ENCODE data around the gene SRSF4. TPM values are rescaled to one million over a fixed set of nuclear protein-coding genes. Genes with fewer than 3 reads are reported as not detected.

SRSF4 gene
- total RNA-seq, 1 donor from 2014 or later: 52.6 TPM

GRCh38 chr1:29123887-29124365, 57.8 kb downstream of the SRSF4 start, which contains the start of gene TMEM200B:
TSS of gene TMEM200B (minus strand) at chr1:29123903. CDS start at chr1:29121828, 2,075 bp downstream.
- no peaks in the 10 kb centered on the region for H3K9me3 Mint-ChIP-seq (ENCODE audit: unreplicated experiment)
- peak within 1 kb of the TSS; percentile 87 for H3K27ac ChIP-seq (ENCODE audit: low read depth, low read length)
- FAIRE-seq: no peak
- H3K4me3 ChIP-seq (ENCODE audit: insufficient read depth, low read depth, low read length): peak within 1 kb of the TSS; percentile 71
- peaks cover 22% of the 10 kb centered on the region for H3K4me1 ChIP-seq (ENCODE audit: insufficient read depth, low read length)
- H3K36me3 ChIP-seq (ENCODE audit: insufficient read depth, low read length): no peaks in the 10 kb centered on the region
- H3K27me3 Mint-ChIP-seq (ENCODE audit: low read depth, unreplicated experiment): peaks cover 4% of the 10 kb centered on the region
- no peaks in the 10 kb centered on the region for H3K9me3 ChIP-seq (ENCODE audit: insufficient read depth, low read depth, low read length)
- TF ChIP-seq EZH2 (IDR thresholded peaks at IDR 0.05; ENCODE audit: insufficient read depth, low read length): peak; percentile 8
- TF ChIP-seq, protein P1, sequence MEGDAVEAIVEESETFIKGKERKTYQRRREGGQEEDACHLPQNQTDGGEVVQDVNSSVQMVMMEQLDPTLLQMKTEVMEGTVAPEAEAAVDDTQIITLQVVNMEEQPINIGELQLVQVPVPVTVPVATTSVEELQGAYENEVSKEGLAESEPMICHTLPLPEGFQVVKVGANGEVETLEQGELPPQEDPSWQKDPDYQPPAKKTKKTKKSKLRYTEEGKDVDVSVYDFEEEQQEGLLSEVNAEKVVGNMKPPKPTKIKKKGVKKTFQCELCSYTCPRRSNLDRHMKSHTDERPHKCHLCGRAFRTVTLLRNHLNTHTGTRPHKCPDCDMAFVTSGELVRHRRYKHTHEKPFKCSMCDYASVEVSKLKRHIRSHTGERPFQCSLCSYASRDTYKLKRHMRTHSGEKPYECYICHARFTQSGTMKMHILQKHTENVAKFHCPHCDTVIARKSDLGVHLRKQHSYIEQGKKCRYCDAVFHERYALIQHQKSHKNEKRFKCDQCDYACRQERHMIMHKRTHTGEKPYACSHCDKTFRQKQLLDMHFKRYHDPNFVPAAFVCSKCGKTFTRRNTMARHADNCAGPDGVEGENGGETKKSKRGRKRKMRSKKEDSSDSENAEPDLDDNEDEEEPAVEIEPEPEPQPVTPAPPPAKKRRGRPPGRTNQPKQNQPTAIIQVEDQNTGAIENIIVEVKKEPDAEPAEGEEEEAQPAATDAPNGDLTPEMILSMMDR (IDR thresholded peaks at IDR 0.05; ENCODE audit: insufficient read depth, low read depth, low read length): no peak
- H3K4me3 Mint-ChIP-seq (ENCODE audit: unreplicated experiment): peak within 1 kb of the TSS; percentile 73
- H4K20me1 ChIP-seq (ENCODE audit: insufficient read depth, low read length): peaks cover 14% of the 10 kb centered on the region
- H3K9ac ChIP-seq (ENCODE audit: low read length): peak within 1 kb of the TSS; percentile 93
- no peak within 1 kb of the TSS for H3K27ac Mint-ChIP-seq (ENCODE audit: unreplicated experiment)
- no peaks in the 10 kb centered on the region for H3K36me3 Mint-ChIP-seq (ENCODE audit: low read depth, unreplicated experiment)
- peaks cover 4% of the 10 kb centered on the region for H3K27me3 ChIP-seq (ENCODE audit: insufficient read depth, low read length)
- no peaks in the 10 kb centered on the region for H3K79me2 ChIP-seq (ENCODE audit: insufficient read depth, low read length)
- DNase-seq (ENCODE audit: low read depth): no peak
- peak within 1 kb of the TSS; percentile 98 for H3K4me2 ChIP-seq (ENCODE audit: low read length)
- H2AFZ ChIP-seq (ENCODE audit: low read depth, low read length): peak within 1 kb of the TSS; percentile 93
- H3K4me1 Mint-ChIP-seq (ENCODE audit: low read depth, unreplicated experiment): no peaks in the 10 kb centered on the region

DNA sequence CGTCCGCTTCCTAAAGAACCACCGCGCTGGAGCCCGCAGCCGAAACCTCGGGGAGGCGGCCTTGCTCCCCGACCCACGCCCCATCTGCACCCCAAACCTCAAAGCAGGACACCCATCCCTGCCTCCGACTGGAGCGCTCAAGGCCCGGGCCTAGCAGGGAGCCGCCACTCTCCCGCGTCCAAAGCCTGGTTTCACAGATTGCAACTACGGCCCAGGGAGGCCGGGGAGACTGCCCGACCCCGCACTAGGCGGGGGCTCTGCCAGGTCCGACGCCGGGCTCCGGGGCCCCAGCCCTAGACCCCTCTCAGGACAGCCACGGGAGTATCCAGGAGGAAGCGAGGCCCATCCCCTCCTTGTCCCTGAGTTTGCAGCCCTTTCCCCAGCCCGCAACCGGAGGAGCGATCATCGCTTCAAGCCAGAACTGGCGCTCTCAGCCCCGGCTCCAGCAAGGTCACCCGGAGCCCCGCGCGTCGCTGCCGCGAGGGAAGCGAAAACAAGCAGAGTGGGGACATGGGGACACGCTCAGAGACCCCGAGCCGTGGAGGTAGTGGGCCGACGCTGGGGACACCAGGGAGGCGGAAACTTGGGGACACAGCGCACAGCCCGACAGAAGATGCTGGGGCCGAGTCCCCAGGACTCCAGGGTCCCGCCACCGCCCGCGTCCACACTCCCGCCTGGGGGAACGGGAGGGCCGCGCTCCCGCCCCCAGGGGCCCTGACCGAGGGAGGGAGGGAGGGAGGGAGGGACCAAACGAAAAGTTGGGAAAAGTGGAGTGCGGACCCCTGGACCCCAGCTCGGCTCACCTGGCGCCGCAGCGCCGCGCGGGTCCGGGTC, 58.4 kb downstream of the SRSF4 start:
- Histone ChIP-seq H3K79me2 (ENCODE audit: insufficient read depth, low read length) (no peaks in the 10 kb centered on the region), H3K4me3 (ENCODE audit: insufficient read depth, low read depth, low read length) (peak overlapping the region; percentile 57), H3K4me1 (ENCODE audit: insufficient read depth, low read length) (peaks cover 22% of the 10 kb centered on the region), H3K4me2 (ENCODE audit: low read length) (peak overlapping the region; percentile 98), H2AFZ (ENCODE audit: low read depth, low read length) (peak overlapping the region; percentile 84), H3K27me3 (ENCODE audit: insufficient read depth, low read length) (no peaks in the 10 kb centered on the region), H3K9ac (ENCODE audit: low read length) (peak overlapping the region; percentile 93), H3K27ac (ENCODE audit: low read depth, low read length) (peak overlapping the region; percentile 66), H3K9me3 (ENCODE audit: insufficient read depth, low read depth, low read length) (no peaks in the 10 kb centered on the region), H4K20me1 (ENCODE audit: insufficient read depth, low read length) (peaks cover 14% of the 10 kb centered on the region), H3K36me3 (ENCODE audit: insufficient read depth, low read length) (no peaks in the 10 kb centered on the region)
- FAIRE-seq: no peak
- TF ChIP-seq, protein P1 (IDR thresholded peaks at IDR 0.05; ENCODE audit: insufficient read depth, low read depth, low read length): no peak
- no peak for TF ChIP-seq EZH2 (IDR thresholded peaks at IDR 0.05; ENCODE audit: insufficient read depth, low read length)
- Mint-ChIP-seq H3K27me3 (ENCODE audit: low read depth, unreplicated experiment) (peaks cover 4% of the 10 kb centered on the region), H3K4me3 (ENCODE audit: unreplicated experiment) (peak overlapping the region; percentile 73), H3K27ac (ENCODE audit: unreplicated experiment) (no peak overlapping the region), H3K36me3 (ENCODE audit: low read depth, unreplicated experiment) (peaks cover under 1% of the 10 kb centered on the region), H3K4me1 (ENCODE audit: low read depth, unreplicated experiment) (no peaks in the 10 kb centered on the region), H3K9me3 (ENCODE audit: unreplicated experiment) (no peaks in the 10 kb centered on the region)
- DNase-seq (ENCODE audit: low read depth): peak; percentile 32
